Muscle of arm (tissue), 12 donors: Measurements from ENCODE around the gene TBX5. TPM values are rescaled to one million over a fixed set of nuclear protein-coding genes. Genes with fewer than 3 reads are reported as not detected.

Source experiments
- DNase-seq: peaks from one replicate; pipeline ENCODE4 v3.0.0-alpha.2; 2013
- polyA plus RNA-seq, 12 donors: library from polyadenylated mRNA; unstranded; fragments of 120-200 nt; gene quantifications; one replicate each; pipeline ENCODE4 v1.2.1, GENCODE V29; 2013; ENCODE audit not compliant: insufficient read length in 12 of 12

TBX5 gene
- polyA plus RNA-seq, 12 donors: 2.2 to 11.7 (median 3.6) TPM; not detected in 1

DNA sequence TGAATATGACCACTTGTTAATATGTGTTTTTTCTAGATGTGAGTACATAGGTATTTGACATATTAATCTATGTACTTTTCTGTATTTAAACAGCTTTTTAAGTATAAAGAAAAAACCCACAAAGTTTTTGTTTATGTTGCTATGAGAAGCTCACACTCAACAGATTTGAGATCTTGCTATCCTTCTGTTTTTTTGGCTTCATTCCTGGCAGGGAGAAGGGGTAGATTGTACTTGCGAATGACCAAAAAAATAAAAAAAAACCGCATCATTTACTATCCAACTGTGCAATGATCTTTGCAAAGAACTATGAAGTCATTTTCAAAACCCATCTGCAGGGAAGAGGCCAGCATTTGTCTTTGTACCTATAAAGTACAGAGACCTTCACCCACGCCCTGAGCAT, 28.4 kb upstream of the TBX5 start:
- no peak for DNase-seq

DNA sequence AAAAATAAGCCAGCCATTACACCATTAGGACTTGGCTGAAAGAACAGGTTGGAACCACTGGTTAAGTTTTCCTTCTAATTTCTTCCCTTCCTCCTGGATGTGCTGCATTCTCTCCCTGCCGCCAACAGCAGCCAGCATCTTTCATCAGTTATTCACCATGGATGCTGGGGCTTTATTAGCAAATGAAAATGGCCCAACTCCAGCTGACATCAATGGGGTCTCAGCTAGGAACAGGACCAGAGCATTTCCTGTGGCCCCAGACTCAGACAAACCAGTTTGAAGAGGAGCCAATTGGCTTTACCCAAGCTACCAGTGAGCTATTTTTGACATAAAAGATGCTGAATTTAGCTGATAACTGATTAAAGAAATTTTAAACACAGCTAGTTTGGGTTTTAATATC, 26.0 kb upstream of the TBX5 start:
- no peak for DNase-seq

- DNase-seq: no peak
These were observed 24.4 kb upstream of the TBX5 start for GRCh38 chr12:114430306-114430705.

- DNase-seq: no peak
These were observed 19.2 kb upstream of the TBX5 start for GRCh38 chr12:114425031-114425626.

- DNase-seq: no peak
These were observed 15.0 kb upstream of the TBX5 start for GRCh38 chr12:114420944-114421335.

GRCh38 chr12:114420182-114420943, 14.4 kb upstream of the TBX5 start:
- no peak for DNase-seq

DNA sequence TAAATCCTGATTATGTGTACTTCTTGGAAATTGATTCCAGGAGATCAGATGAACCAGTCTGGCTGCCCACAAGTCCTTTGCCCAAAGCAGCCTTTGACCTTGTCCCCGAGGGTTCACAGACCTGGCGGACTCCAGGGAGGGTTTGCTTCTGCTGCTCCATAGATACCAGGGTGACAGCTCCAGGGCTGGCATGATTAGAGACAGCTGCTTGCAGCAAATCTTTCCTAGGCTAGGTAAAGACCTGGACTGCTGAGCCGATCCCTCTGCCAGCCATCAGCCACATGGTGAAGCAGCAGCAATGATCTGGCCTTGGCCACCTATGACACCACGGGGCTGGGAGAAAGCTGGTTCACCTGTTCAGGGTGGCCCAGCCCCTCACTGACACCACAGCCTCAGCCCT, 10.1 kb upstream of the TBX5 start:
- DNase-seq: no peak

DNA sequence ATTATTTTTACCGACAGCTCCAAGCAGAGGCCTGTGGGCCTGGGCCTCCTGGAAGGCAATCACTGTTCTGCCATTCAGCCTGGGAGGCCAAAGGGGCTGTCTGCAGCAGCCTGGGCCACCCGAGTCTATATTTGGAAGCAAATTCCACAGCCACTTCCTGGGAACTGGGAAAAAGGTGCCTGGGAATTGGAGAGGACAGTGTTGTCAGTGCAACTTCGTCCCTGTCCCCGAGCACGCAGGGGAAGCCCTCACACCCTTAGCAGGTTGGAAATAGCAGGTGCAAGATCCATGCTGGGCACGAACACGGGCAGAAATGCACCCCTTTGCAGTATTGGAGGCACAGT, 9.6 kb upstream of the TBX5 start:
- no peak for DNase-seq

DNA sequence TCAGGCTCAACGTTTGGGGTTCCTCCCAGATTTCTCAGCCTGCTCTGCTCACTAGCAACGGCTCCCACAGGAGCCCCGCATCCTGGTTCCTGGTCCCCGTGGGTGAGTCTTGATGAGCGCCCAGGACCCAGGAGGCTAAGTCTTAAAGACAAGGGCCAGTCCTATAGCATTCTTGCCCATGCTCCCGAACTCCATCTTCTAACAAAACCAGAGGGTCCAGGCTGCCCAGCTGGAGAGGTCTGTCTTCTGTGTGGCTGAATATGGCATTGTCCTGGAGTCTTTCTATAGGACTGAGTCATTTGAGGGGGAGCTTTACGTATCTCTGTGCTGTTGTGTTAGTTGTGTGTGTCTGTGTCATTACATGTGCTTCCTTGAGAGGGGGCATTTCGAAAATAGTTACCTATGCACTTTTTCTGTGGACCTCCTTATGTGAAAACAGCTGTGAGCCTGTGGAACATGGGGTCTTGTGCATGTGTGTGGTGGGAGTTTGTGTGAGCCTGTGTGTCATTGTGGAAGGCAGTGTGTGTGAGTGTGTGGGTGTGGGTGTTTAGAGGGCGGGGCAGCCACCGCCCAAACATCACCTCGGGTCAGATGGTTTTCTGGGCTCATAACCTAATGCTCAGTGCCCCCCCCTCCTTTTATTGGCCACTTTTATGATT, 9.1 kb upstream of the TBX5 start:
- DNase-seq: no peak

DNA sequence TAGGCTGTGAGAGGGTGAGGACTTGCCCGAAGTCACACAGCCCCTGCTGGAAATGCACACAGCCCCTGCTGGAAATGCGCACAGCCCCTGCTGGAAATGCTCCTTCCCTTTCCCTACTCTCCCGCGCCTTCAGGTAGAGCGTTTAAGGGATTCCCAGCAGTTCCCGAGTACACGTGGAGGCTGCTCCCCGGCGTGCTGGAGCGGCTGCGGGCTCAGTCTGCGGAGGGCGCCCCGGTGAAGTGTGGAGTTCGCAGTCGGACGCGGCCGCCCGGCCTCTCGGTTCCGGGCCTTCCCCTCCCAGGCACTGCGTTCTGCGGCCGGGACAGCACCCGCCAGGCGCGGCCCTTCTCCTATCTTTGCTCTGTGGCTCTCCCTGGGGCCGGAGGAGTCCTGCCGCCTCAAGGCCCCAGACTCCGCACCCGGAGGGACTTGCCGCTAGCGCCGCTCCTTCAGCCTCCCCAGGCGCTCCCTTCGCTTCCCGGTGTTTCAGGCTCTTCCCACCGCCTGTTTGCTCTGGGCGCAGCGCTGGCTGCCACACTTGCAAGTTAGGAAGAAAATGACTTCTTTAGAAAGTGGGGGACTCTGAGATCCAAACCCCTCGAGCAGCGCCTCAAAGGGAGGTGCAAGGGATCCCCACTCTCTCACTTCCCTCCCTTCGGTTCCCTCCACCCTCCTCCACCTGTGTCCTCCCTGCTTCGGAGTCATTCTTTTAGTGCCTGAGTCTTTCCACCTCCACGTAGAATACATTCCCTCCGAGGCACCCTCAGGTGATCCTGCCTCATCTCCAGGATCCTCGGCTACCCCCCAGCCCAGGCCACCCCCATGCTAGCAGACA, 8.3 kb upstream of the TBX5 start:
- no peak for DNase-seq

- no peak for DNase-seq
These were observed 7.1 kb upstream of the TBX5 start for GRCh38 chr12:114412825-114413749.

- DNase-seq: no peak
These were observed 6.4 kb upstream of the TBX5 start for GRCh38 chr12:114412307-114412706.

- no peak for DNase-seq
These were observed 5.3 kb upstream of the TBX5 start for GRCh38 chr12:114411071-114411837.

DNA sequence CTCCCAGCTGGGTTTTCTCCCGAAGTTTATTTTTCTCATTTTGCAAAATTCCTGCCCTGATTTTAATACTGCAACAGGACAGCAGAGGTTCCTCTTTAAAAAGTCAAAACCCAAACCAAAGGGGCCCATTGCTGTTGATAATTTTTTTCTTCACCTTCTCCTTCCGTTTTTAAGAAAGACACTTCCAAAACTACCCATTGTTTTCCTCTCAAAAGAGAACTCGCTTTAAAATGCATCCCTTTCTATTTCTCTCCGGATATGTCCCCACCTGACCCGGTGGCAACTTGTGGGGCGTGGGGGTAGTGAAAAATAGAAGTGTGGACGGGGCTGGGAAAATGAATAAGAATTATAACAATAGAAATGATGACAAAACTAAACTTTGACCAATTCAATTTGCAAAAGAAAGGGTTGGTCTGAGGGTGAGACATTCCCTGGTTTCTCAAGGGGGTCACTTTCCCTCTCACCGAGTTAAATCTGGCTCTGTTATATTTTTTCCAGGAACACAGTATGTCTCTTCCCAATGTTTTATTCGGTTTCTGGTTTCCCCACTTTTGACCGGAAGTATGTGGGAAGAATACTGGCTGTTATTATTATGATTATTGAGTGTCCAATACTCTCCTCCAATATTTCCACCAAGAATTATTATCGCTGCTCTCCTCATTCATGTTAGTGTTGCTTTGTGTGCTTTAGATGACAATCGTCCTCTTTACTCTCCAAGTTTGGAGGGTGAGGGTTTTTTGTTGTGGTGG, 4.1 kb upstream of the TBX5 start:
- no peak for DNase-seq

DNA sequence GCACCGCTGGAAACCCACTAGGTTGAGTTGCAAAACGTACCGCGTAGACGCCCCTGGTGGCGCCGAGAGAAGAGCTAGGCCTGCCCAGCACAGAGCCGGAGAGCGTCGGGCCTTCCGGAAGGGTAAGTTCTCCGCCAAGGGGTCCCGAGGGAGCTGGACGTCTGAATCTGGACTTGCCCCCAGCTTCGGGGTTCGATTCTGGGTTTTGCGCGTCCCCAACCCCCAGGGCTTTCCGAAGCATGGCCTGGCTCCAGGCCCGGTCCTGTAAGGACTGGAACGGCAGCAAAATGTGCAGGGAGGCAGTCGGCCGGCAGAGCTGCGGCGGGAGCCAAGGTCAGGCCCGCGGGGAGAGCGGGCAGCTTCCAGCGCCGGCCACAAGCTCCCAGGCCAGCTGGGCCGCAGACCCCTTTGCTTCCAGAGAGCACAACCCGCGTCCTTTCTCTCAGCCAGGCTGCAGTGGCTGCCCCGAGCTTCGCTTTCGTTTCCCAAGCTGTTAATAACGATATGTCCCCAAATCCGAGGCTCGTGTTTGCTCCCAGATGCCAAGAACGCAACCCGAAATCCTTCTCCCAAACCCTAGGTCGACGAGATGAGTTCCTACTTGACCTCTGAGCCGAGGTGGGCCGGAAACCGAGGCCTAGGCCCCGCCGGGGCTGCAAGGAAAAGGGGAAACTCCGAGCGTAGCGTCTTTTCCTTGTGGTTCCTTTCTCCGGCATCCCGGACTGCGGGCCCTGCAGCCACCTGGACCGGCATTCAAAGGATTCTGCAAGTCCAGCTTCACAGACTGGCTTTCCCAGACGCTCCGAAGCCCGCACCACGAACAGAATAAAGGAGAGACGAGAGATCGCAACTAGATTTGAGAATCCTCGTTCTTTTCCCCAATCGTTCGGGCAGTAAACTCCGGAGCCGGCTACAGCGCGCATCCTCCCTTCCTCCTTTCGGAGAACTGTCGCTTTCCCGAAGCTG, 3.2 kb upstream of the TBX5 start:
- peak; percentile 66 for DNase-seq

- DNase-seq: no peak
These were observed 2.5 kb upstream of the TBX5 start for GRCh38 chr12:114408471-114408885.

DNA sequence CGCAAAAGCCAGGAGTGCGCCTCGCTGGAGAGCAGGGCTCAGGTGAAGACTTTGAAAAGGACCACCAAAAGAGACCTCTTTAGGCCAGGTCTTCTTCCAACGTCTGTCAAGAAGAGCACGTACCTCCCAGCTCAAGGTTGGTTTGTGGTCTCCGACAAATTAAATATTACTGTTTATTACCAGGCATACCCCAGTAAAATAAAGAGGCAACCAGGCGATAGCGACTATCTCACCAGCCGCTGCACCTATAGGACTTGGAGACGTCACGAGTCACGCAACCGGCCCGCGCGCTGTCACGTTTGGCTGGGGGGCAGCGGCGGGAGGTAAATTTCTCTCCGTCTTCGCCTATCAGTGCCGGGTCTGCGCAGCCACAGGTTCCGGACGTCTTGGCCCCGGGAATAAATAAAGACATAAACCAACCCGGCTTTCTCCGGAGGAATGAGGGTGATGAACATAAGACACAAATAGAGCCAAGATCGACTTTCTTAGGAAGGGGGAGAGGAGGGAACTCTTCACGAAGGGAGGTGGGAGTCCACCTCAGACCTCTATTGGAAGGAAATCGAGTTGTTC, 2.0 kb upstream of the TBX5 start:
- no peak for DNase-seq
